K562 (cell line): ENCODE results near the gene SAMD11. TPM values are rescaled to one million over a fixed set of nuclear protein-coding genes. Genes with fewer than 3 reads are reported as not detected.

Experiments
- ATAC-seq: fragments of 200-7000 bp; cut with Tn5 transposase; 3 replicates; pipeline ENCODE4 v1.9.1; 2020; ENCODE audit warnings: moderate library complexity
- BruUV-seq: library from RNA; stranded (reverse); fragments of 400-500 nt; replicated peaks from 2 replicates; lab custom pipeline; 2021; lab: Mats Ljungman, UMichigan
- CTCF ChIA-PET: fragments of 300-600 bp; formaldehyde crosslinking; extraction: SDS; loops from one replicate; lab custom pipeline; 2021; ENCODE audit warnings: low intra/inter-chr PET ratio; lab: Yijun Ruan, JAX
- POLR2A ChIA-PET: fragments of 300-600, 350-650 bp; sonication (Branson Sonifier 250); formaldehyde crosslinking; extraction: SDS; loops from one replicate; lab custom pipeline; 2021; ENCODE audit warnings: antibody characterized with exemption, inconsistent platforms; lab: Yijun Ruan, JAX
- DNase-seq, 4 experiments: peaks; one replicate each; pipeline versions ENCODE4 v3.0.0 to v3.0.0-alpha.2; 2011 to 2018; ENCODE audit warnings: low spot score in 3 of 4, mixed read lengths in 3 of 4; ENCODE audit errors: extremely low read depth in 1 of 4
- FAIRE-seq: peaks from 2 replicates; lab custom pipeline; 2011; peaks lifted over from hg19 to GRCh38; lab: Jason Lieb, UNC
- H2AFZ ChIP-seq: 2 replicates; pipeline ENCODE4 v1.6.0; 2011; ENCODE audit warnings: low read depth, low read length, control low read depth, inconsistent platforms
- H3K27ac ChIP-seq: fragments of 200-600 bp; 3 replicates; pipeline ENCODE4 v1.8.0; 2011; ENCODE audit warnings: low read depth, mild to moderate bottlenecking, control low read depth, inconsistent platforms, low read length, moderate library complexity, mixed read lengths; ENCODE audit errors: extremely low read depth
- H3K27me3 ChIP-seq, 2 experiments: fragments of 300-600 bp in 1 of 2; 2 replicates in 1 of 2; 3 replicates in 1 of 2; pipeline versions ENCODE4 v1.6.0 to v1.8.0; 2011; ENCODE audit warnings: inconsistent platforms in 2 of 2, low read length in 2 of 2, mild to moderate bottlenecking in 1 of 2, mixed read lengths in 1 of 2, moderate library complexity in 1 of 2; ENCODE audit not compliant: control insufficient read depth in 2 of 2, insufficient read depth in 2 of 2
- H3K36me3 ChIP-seq: fragments of 300-600 bp; 3 replicates; pipeline ENCODE4 v1.8.0; 2011; ENCODE audit warnings: mild to moderate bottlenecking, low read length, inconsistent platforms; ENCODE audit not compliant: control insufficient read depth, insufficient read depth
- H3K4me1 ChIP-seq, 2 experiments: fragments of 200-600 bp in 1 of 2; replicated peaks in 1 of 2; 2 replicates in 1 of 2; 3 replicates in 1 of 2; pipeline versions ENCODE4 v1.5.1 to v1.8.0; 2011; ENCODE audit warnings: inconsistent platforms in 2 of 2, low read length in 2 of 2, mild to moderate bottlenecking in 1 of 2, mixed read lengths in 1 of 2, moderate library complexity in 1 of 2; ENCODE audit not compliant: control insufficient read depth in 2 of 2, insufficient read depth in 2 of 2
- H3K4me2 ChIP-seq: 2 replicates; pipeline ENCODE4 v1.6.1; 2011; ENCODE audit warnings: low read length, control low read depth, inconsistent platforms, mixed read lengths; ENCODE audit not compliant: insufficient read depth
- H3K4me3 ChIP-seq: fragments of 200-600 bp; sonication (generic), shearing (Covaris generic); 2 replicates; pipeline ENCODE4 v1.5.1; 2016; ENCODE audit warnings: control low read depth, inconsistent platforms
- H3K79me2 ChIP-seq: fragments of 200-600 bp; 3 replicates; pipeline ENCODE4 v1.8.0; 2011; ENCODE audit warnings: low read length, inconsistent platforms; ENCODE audit not compliant: control insufficient read depth, insufficient read depth
- H3K9ac ChIP-seq, 2 experiments: 2 replicates each; pipeline versions ENCODE4 v1.6.0 to v1.6.1; 2011; ENCODE audit warnings: low read depth in 2 of 2, low read length in 2 of 2, control low read depth in 1 of 2, inconsistent platforms in 1 of 2, mild to moderate bottlenecking in 1 of 2, mixed read lengths in 1 of 2; ENCODE audit not compliant: insufficient read depth in 1 of 2
- H3K9me1 ChIP-seq: one replicate; pipeline ENCODE4 v1.6.0; 2011; ENCODE audit warnings: inconsistent platforms, mild to moderate bottlenecking, low read length, moderate library complexity; ENCODE audit not compliant: control insufficient read depth, insufficient read depth
- H3K9me3 ChIP-seq: replicated peaks from 2 replicates; pipeline ENCODE4 v1.5.1; 2011; ENCODE audit warnings: low read depth, low read length, inconsistent platforms; ENCODE audit not compliant: control insufficient read depth, insufficient read depth
- H4K20me1 ChIP-seq: replicated peaks from 2 replicates; pipeline ENCODE4 v1.6.1; 2011; ENCODE audit warnings: low read length, inconsistent platforms, mixed read lengths; ENCODE audit not compliant: control insufficient read depth, insufficient read depth
- ARID1B ChIP-seq: fragments of 450-650 bp; IDR thresholded peaks from 2 replicates; pipeline ENCODE4 v1.6.1; 2016; ENCODE audit warnings: antibody characterized with exemption, mild to moderate bottlenecking, inconsistent platforms
- BCOR ChIP-seq: fragments of 450-650 bp; IDR thresholded peaks from 2 replicates; pipeline ENCODE4 v1.6.1; 2016
- CHD1 ChIP-seq: fragments of 200-600 bp; sonication (generic); IDR thresholded peaks from one replicate; pipeline ENCODE4 v1.6.1; 2012; ENCODE audit warnings: mild to moderate bottlenecking, moderate library complexity, low read length, inconsistent platforms
- CREM ChIP-seq: IDR thresholded peaks from 2 replicates; pipeline ENCODE4 v1.6.1; 2014; ENCODE audit warnings: antibody characterized with exemption, low read depth
- GTF2E2 ChIP-seq: fragments of 200-800 bp; sonication (Bioruptor generic); IDR thresholded peaks from 2 replicates; pipeline ENCODE4 v1.6.1; 2016; ENCODE audit warnings: missing genetic modification characterization, missing compliant biosample characterization
- HDGF ChIP-seq: fragments of 450-650 bp; IDR thresholded peaks from 2 replicates; pipeline ENCODE4 v1.6.1; 2016
- HIVEP1 ChIP-seq: fragments of 250-450 bp; sonication (Bioruptor Pico); IDR thresholded peaks from 2 replicates; pipeline ENCODE4 v1.4.0; 2020; ENCODE audit warnings: mild to moderate bottlenecking
- HNRNPH1 ChIP-seq: fragments of 200-400 bp; formaldehyde crosslinking; optimal IDR thresholded peaks from 2 replicates; pipeline ENCODE3; 2017; ENCODE audit warnings: low read depth, mild to moderate bottlenecking, low read length, moderate library complexity
- ILF3 ChIP-seq: fragments of 450-650 bp; IDR thresholded peaks from 2 replicates; pipeline ENCODE4 v1.6.1; 2018; ENCODE audit warnings: antibody characterized with exemption, mild to moderate bottlenecking, moderate library complexity, borderline replicate concordance
- MIER1 ChIP-seq: fragments of 450-650 bp; IDR thresholded peaks from 2 replicates; pipeline ENCODE4 v1.6.1; 2016; ENCODE audit warnings: antibody characterized with exemption, mild to moderate bottlenecking, low read depth
- NCOA1 ChIP-seq: fragments of 450-650 bp; IDR thresholded peaks from 2 replicates; pipeline ENCODE4 v1.6.1; 2016; ENCODE audit warnings: low read depth
- NR4A1 ChIP-seq, 2 experiments: fragments of 250-450 bp in 1 of 2; fragments of 450-650 bp in 1 of 2; sonication (Bioruptor Pico) in 1 of 2; IDR thresholded peaks; 2 replicates each; pipeline versions ENCODE4 v1.4.0 to v1.6.1; 2016 to 2020; ENCODE audit warnings: mild to moderate bottlenecking in 2 of 2, missing compliant biosample characterization in 1 of 2, missing genetic modification characterization in 1 of 2, moderate library complexity in 1 of 2
- RBM17 ChIP-seq: fragments of 200-400 bp; formaldehyde crosslinking; IDR thresholded peaks from 2 replicates; pipeline ENCODE4 v1.6.1; 2017; ENCODE audit warnings: low read depth, mild to moderate bottlenecking, low read length, borderline replicate concordance
- SIN3A ChIP-seq, 2 experiments: fragments of 150-350 bp in 1 of 2; IDR thresholded peaks; 2 replicates each; pipeline ENCODE4 v1.6.1; 2011 to 2016; ENCODE audit warnings: borderline replicate concordance in 2 of 2, low read depth in 2 of 2, low read length in 2 of 2, mild to moderate bottlenecking in 2 of 2, moderate library complexity in 2 of 2; ENCODE audit not compliant: control insufficient read depth in 1 of 2
- WGBS: fragments of 100-300 bp; shearing (Covaris generic); methylation state at CpG from one replicate; pipeline ENCODE4 v1.1.6; 2016; ENCODE audit warnings: low coverage, mixed read lengths; ENCODE audit not compliant: insufficient coverage; ENCODE audit errors: missing lambda C conversion rate; 5-methylcytosine and 5-hydroxymethylcytosine counted together
- in situ Hi-C: fragments of 300-500 bp; cut with MboI; formaldehyde crosslinking; loops from 4 replicates; pipeline ENCODE4 v1.15.0; 2018; ENCODE audit warnings: inconsistent platforms, mixed read lengths
- intact Hi-C: fragments of 100-400 bp; cut with micrococcal nuclease; formaldehyde crosslinking; loops from 2 replicates; pipeline ENCODE4 v1.14.2; 2022
- polyA plus RNA-seq, 8 experiments: library from polyadenylated mRNA; depleted of rRNA in 4 of 8; stranded (reverse) in 5 of 8; unstranded in 3 of 8; fragments of >200 nt; fragmentation: Nextera tagmentation in 2 of 8; fragmentation: Illumina TruSeq in 1 of 8; extraction: Ambion mirVana in 2 of 8; extraction: Trizol in 1 of 8; gene quantifications; 2 replicates each; pipeline versions ENCODE4 v1.2.1 to v1.2.3, GENCODE V29; 2011 to 2014; ENCODE audit warnings: inconsistent platforms in 1 of 8, missing spikeins in 1 of 8
- total RNA-seq, 7 experiments: library from RNA; depleted of rRNA in 6 of 7; stranded (reverse); fragments of >200 nt in 6 of 7; fragmentation: Illumina TruSeq in 2 of 7; extraction: Trizol in 2 of 7; gene quantifications; 2 replicates each; pipeline versions ENCODE4 v1.2.1 to v1.2.3, GENCODE V29; 2011 to 2021; ENCODE audit warnings: low replicate concordance in 1 of 7
- TF ChIP-seq, protein P1 (sequence below): sonication (generic); formaldehyde crosslinking; IDR thresholded peaks from 2 replicates; pipeline ENCODE4 v1.8.0; 2022; ENCODE audit warnings: mild to moderate bottlenecking, low read depth, missing genetic modification reagents
- TF ChIP-seq, protein P2 (sequence below): fragments of 450-650 bp; formaldehyde crosslinking; IDR thresholded peaks from 2 replicates; pipeline ENCODE4 v1.4.0; 2022; ENCODE audit warnings: mild to moderate bottlenecking, moderate library complexity

The SAMD11 gene
- total and polyA plus RNA-seq, 9 of the 15 experiments (the other 6 are each of a cell fraction or from before 2014, with no cell fraction given) = 0.07 to 0.82 (median 0.11) TPM; not detected in 2

DNA sequence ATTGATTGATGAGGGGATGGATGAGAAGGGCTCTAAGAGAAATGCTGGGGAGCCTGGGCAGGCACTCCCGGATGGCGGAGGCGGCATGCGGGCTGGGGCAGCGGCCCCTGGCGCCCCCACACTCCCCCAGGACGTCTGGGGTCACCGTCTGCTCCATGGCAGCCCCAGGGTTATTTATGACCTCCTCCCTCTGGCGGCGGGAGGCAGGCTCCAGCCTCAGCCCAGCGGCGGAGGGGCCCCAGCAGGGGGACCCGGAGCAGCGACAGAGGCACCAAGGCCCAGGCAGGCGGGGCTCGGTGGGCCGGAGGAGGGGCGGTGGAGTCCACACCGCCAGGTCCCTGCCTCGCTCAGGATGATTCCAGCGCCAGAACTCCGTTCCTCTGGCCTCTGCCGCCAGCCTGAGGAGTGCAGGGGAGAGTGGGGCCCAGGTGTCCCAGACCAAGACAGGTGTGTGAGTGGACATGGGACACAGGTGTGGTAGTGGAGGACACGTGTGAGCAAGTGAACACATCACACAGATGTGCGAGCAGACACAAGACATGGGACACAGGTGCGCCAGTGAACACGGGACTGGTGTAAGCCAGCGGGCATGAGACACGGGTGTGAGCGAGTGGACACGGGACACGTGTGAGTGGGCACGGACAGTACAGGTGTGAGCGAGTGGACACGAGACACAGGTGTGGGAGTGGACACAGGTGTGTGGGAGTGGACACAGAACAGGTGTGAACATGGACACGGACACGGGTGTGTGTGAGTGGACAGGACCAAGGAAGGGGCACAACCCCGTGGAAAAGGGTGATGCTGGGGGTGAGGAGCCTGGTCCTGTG is 2.5 kb upstream of the SAMD11 start (continued):
- TF ChIP-seq SIN3A (IDR thresholded peaks at IDR 0.05; ENCODE audit: borderline replicate concordance in 2 of 2, control insufficient read depth in 1 of 2, low read depth in 2 of 2, low read length in 2 of 2) (peak in 1 of 2 experiments; percentile 86; a peak in 2 of 4 replicates), MIER1 (0 out of 2 replicates have a peak, but pooled peaks have one; percentile 8), CREM (peak; percentile 80), BCOR (peak; percentile 79), HDGF (no peak), ARID1B (peak; percentile 40), NCOA1 (0 out of 2 replicates have a peak, but pooled peaks have one; percentile 37)

DNA sequence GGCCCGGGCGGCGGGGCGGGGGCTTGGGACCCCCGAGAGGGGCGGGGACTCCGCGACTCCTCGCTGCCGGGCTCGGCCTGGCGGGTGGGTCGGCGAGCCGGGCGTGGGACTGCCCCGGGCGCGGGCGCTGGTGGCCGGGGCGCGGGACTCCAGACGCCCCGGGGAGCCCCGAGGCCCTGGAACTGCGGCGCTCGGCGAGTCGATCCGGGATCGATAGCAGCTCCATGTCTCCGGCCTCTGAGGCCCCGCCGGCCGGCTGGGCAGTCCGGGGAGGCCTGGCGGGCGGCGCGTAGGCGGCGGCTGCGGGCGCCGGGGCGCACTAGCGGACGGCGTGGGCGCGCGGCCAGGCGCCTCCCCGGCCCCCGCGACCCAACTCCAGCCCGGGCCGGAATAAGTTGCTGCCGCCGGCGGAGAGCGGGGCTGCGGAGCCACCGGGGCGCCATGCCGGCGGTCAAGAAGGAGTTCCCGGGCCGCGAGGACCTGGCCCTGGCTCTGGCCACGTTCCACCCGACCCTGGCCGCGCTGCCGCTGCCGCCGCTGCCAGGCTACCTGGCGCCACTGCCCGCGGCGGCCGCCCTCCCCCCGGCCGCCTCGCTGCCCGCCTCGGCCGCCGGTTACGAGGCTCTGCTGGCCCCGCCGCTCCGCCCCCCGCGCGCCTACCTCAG is 400 bp downstream of the SAMD11 start:
- intact Hi-C loops (loop anchor here (5.0 kb wide), 1 partner anchor 138 kb away; no protein-coding TSS in a partner anchor), in situ Hi-C loops (no loop called here)
- Histone ChIP-seq H3K4me3 (peak overlapping the region; percentile 44), H3K27me3 (peaks cover 36 to 77% of the 10 kb centered on the region in 2 experiments), H3K9ac (peak overlapping the region in 1 of 2 experiments; percentile 87; a peak in 2 of 4 replicates), H3K27ac (no peak overlapping the region), H3K4me2 (peak overlapping the region; percentile 65; the same call in 1 of the 2 replicates), H3K9me3 (no peaks in the 10 kb centered on the region), H3K79me2 (no peaks in the 10 kb centered on the region), H3K4me1 (peaks cover 21 to 94% of the 10 kb centered on the region in 2 experiments), H3K36me3 (no peaks in the 10 kb centered on the region), H3K9me1 (no peaks in the 10 kb centered on the region), H4K20me1 (peaks cover 62% of the 10 kb centered on the region), H2AFZ (peak overlapping the region; percentile 79; the same call in 1 of the 2 replicates)
- DNase-seq = peak in 1 of 4 experiments; percentile 50
- ATAC-seq = no peak
- WGBS = 1% methylated on average over 60 of the region's 98 CpGs
- POLR2A ChIA-PET = no interaction called here
- no TSS peak for BruUV-seq
- CTCF ChIA-PET = interaction anchor here (0.6 kb wide), 1 partner anchor 17 kb away, joined by 4 read pairs; no protein-coding TSS in a partner anchor
- no peak for FAIRE-seq
- TF ChIP-seq, protein P1, sequence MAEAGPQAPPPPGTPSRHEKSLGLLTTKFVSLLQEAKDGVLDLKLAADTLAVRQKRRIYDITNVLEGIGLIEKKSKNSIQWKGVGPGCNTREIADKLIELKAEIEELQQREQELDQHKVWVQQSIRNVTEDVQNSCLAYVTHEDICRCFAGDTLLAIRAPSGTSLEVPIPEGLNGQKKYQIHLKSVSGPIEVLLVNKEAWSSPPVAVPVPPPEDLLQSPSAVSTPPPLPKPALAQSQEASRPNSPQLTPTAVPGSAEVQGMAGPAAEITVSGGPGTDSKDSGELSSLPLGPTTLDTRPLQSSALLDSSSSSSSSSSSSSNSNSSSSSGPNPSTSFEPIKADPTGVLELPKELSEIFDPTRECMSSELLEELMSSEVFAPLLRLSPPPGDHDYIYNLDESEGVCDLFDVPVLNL (CRISPR knock-in tag) = no peak
- TF ChIP-seq CHD1 (peak; percentile 85), RBM17 (no peak), ILF3 (no peak), HNRNPH1 (no peak), HIVEP1 (CRISPR knock-in tag) (no peak), GTF2E2 (tag) (no peak), NR4A1 (CRISPR knock-in tag; IDR thresholded peaks at IDR 0.05) (no peak), NR4A1 (tag; IDR thresholded peaks at IDR 0.05) (no peak)
- TF ChIP-seq, protein P2, sequence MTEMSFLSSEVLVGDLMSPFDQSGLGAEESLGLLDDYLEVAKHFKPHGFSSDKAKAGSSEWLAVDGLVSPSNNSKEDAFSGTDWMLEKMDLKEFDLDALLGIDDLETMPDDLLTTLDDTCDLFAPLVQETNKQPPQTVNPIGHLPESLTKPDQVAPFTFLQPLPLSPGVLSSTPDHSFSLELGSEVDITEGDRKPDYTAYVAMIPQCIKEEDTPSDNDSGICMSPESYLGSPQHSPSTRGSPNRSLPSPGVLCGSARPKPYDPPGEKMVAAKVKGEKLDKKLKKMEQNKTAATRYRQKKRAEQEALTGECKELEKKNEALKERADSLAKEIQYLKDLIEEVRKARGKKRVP (CRISPR knock-in tag) = no peak
